Ovary (tissue), 9 donors: ENCODE results near the gene OLAH. TPM values are rescaled to one million over a fixed set of nuclear protein-coding genes. Genes with fewer than 3 reads are reported as not detected.

ENCODE experiments used
- DNase-seq, 5 donors: peaks; one replicate each; pipeline ENCODE4 v3.0.0-alpha.2; 2019 to 2020
- H3K27ac ChIP-seq, 2 donors: fragments of 200-600 bp; one replicate each; pipeline versions ENCODE4 v1.5.1 to v1.8.0; 2019 to 2022
- H3K27me3 ChIP-seq: fragments of 200-600 bp; one replicate; pipeline ENCODE4 v1.8.0; 2022
- H3K36me3 ChIP-seq: fragments of 200-600 bp; sonication (generic); one replicate; pipeline ENCODE4 v1.5.1; 2019
- H3K4me1 ChIP-seq: one replicate; pipeline ENCODE4 v1.8.1; 2013; ENCODE audit warnings: mild to moderate bottlenecking, moderate library complexity; ENCODE audit not compliant: insufficient read depth
- H3K4me3 ChIP-seq: fragments of 200-600 bp; sonication (generic); one replicate; pipeline ENCODE4 v1.5.1; 2017
- H3K9me3 ChIP-seq, 2 donors: fragments of 200-600 bp in 1 of 2; sonication (generic) in 1 of 2; one replicate each; pipeline versions ENCODE4 v1.5.1 to v1.8.1; 2013 to 2019; ENCODE audit warnings: mild to moderate bottlenecking in 1 of 2, moderate library complexity in 1 of 2
- EP300 ChIP-seq: sonication (generic); formaldehyde crosslinking; IDR thresholded peaks from one replicate; pipeline ENCODE4 v1.6.1; 2017; ENCODE audit warnings: antibody characterized with exemption
- POLR2A ChIP-seq: fragments of 450-650 bp; IDR thresholded peaks from one replicate; pipeline ENCODE4 v1.6.1; 2017; ENCODE audit warnings: antibody characterized with exemption, mild to moderate bottlenecking, moderate library complexity
- WGBS, 3 donors: extraction: QIAGEN DNeasy Blood & Tissue Kit in 1 of 3; methylation state at CpG; one replicate each; pipeline versions ENCODE4 v1.1.5 to v1.1.7; 2013 to 2017; 5-methylcytosine and 5-hydroxymethylcytosine counted together
- intact Hi-C, 4 donors: fragments of 100-400 bp; cut with DNase I; formaldehyde crosslinking; loops; one replicate each; pipeline versions ENCODE4 v1.11.0 to v1.15.1; 2022 to 2023
- polyA plus RNA-seq, 2 donors: library from polyadenylated mRNA; stranded (reverse); fragments of 200-250 nt in 1 of 2; fragments of 350-450 nt in 1 of 2; fragmentation: Illumina TruSeq in 1 of 2; extraction: RNeasy Lipid Tissue Mini Kit (QIAGEN cat#74804) in 1 of 2; gene quantifications; one replicate each; pipeline ENCODE4 v1.2.3, GENCODE V29; 2013 to 2014
- total RNA-seq, 7 donors: library from RNA; depleted of rRNA in 2 of 7; stranded (reverse); fragments of >200 nt in 2 of 7; fragmentation: NEBNext Ultra II Directional in 3 of 7; extraction: Animal tissue kit (Norgen Biotek cat#: 25700) in 3 of 7; gene quantifications; one replicate each; pipeline versions ENCODE4 v1.1.0 to v1.2.4, GENCODE V29; 2016 to 2023
- TF ChIP-seq, protein P1 (sequence below), 3 donors: fragments of 450-650 bp in 2 of 3; fragments of 200-600 bp in 1 of 3; IDR thresholded peaks; one replicate each; pipeline versions ENCODE4 v1.5.1 to v1.8.0; 2016 to 2022; ENCODE audit warnings: antibody characterized with exemption in 3 of 3, mild to moderate bottlenecking in 1 of 3
- donor health status: DM: no; HTN: no; CAD: no; lungs with moderate emphysema.
- donor health status: DM: no; HTN: no; CAD: no.
- donor health status: Bipolar disorder and iron deficiency.
- donor health status: DM: yes; HTN: yes; CAD: no.
- donor health status: DM: no; HTN: no; CAD: no.
- donor health status: DM: yes; HTN: yes; CAD: no.

Gene OLAH
- total and polyA plus RNA-seq, 9 donors, result 0.23 to 0.48 (median 0.40) TPM; not detected in 6

DNA sequence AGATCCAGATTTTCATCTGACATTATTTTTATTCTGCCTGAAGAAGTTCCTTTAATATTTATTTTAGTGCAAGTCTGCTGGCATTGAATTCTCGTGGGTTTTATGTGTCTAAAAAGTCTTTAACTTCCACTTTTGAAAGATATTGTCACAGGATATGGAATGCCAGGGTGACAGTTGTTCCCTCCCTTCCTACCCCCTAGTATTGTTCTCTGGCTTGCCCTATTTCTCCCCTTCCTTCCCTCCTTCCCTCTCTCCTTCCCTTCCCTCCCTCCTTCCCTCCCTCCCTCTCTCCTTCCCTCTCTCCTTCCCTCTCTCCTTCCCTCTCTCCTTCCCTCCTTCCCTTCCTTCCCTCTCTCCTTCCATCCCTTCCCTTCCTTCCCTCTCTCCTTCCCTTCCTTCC is 14.9 kb downstream of the OLAH start:
- DNase-seq, result no peak
- no peaks in the 10 kb centered on the region for H3K4me1 ChIP-seq
- WGBS, 3 donors, result 58 to 84% (median 65%) methylated on average over 1 of the region's 1 CpG
- TF ChIP-seq EP300 (no peak), POLR2A (no peak)
- TF ChIP-seq, protein P1, sequence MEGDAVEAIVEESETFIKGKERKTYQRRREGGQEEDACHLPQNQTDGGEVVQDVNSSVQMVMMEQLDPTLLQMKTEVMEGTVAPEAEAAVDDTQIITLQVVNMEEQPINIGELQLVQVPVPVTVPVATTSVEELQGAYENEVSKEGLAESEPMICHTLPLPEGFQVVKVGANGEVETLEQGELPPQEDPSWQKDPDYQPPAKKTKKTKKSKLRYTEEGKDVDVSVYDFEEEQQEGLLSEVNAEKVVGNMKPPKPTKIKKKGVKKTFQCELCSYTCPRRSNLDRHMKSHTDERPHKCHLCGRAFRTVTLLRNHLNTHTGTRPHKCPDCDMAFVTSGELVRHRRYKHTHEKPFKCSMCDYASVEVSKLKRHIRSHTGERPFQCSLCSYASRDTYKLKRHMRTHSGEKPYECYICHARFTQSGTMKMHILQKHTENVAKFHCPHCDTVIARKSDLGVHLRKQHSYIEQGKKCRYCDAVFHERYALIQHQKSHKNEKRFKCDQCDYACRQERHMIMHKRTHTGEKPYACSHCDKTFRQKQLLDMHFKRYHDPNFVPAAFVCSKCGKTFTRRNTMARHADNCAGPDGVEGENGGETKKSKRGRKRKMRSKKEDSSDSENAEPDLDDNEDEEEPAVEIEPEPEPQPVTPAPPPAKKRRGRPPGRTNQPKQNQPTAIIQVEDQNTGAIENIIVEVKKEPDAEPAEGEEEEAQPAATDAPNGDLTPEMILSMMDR (IDR thresholded peaks at IDR 0.05), result no peak
- no peaks in the 10 kb centered on the region for H3K9me3 ChIP-seq
- intact Hi-C loops, result no loop called here
- no peaks in the 10 kb centered on the region for H3K36me3 ChIP-seq
- no peak overlapping the region for H3K27ac ChIP-seq
- no peaks in the 10 kb centered on the region for H3K27me3 ChIP-seq
- no peak overlapping the region for H3K4me3 ChIP-seq

DNA sequence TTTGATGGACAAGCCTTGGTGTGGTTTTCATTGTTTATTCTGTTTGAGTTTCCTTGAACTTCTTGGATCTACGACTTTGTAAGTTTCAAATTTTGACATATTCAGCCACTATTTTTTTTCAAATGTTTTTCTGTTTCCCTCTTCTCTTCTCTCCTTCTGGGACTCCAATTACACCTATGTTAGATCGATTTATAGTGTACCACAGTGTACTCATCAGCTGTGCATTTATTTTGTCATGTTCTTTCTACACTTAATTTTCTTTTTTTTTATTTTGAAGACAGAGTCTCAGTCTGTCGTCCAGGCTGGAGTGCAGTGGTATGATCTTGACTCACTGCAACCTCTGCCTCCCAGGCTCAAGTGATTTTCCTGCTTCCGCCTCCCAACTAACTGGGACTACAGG is 16.2 kb downstream of the OLAH start:
- 67 to 83% (median 81%) methylated on average over 4 of the region's 4 CpGs for WGBS, 3 donors
- no peak for DNase-seq
- H3K36me3 ChIP-seq, result no peaks in the 10 kb centered on the region
- no peak overlapping the region for H3K4me3 ChIP-seq
- no peaks in the 10 kb centered on the region for H3K27me3 ChIP-seq
- no peak overlapping the region for H3K27ac ChIP-seq
- no peaks in the 10 kb centered on the region for H3K9me3 ChIP-seq
- TF ChIP-seq POLR2A, result no peak
- TF ChIP-seq, protein P1 (IDR thresholded peaks at IDR 0.05), result no peak
- no peak for TF ChIP-seq EP300
- intact Hi-C loops, result no loop called here
- H3K4me1 ChIP-seq, result no peaks in the 10 kb centered on the region

DNA sequence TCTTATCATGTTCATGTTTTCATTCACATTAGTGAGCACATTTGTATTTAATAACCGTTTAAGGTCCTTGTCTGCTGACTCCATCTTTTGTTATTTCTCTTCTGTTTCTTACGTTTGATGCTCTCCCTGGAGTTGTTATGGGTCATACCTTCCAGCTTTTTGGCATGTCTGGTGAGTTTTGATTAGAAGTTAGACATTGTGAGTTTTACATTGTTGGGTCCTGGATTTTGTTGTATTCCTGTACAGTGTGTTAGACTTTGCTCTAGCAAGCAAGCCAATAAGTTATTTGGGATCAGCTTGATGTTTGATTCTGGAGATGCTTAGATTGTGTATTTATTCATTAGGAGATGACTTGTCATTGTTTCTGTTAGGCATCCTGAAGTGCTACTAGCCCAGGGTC is 16.9 kb downstream of the OLAH start:
- Histone ChIP-seq H3K4me3 (no peak overlapping the region), H3K4me1 (no peaks in the 10 kb centered on the region), H3K9me3 (no peaks in the 10 kb centered on the region), H3K27me3 (no peaks in the 10 kb centered on the region), H3K27ac (no peak overlapping the region), H3K36me3 (no peaks in the 10 kb centered on the region)
- no peak for DNase-seq
- no peak for TF ChIP-seq POLR2A
- TF ChIP-seq EP300, result no peak
- TF ChIP-seq, protein P1 (IDR thresholded peaks at IDR 0.05), result no peak
- 67 to 71% (median 68%) methylated on average over 2 of the region's 2 CpGs for WGBS, 3 donors
- intact Hi-C loops, result no loop called here

DNA sequence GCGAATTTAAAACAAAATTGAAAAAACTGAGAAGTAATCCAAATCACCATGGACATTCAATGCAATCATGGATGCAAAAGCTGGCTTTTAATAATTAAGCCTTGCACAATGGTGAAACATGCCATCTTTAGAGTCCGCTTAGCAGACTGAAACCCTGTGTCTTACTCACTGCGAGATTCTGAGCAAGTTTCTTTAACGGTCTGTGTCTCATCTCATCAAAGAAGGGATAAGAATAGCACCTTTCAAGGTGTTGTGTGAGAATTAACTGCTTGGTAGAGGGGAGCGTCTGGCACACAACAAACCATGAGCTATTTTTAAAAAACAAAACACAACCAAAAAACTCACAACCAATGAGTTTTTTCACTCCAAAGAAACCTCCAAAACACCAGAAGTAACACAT is 23.4 kb downstream of the OLAH start:
- TF ChIP-seq EP300, result no peak
- no peak for TF ChIP-seq POLR2A
- TF ChIP-seq, protein P1 (IDR thresholded peaks at IDR 0.05), result no peak
- Histone ChIP-seq H3K4me3 (no peak overlapping the region), H3K27ac (no peak overlapping the region), H3K9me3 (no peaks in the 10 kb centered on the region), H3K4me1 (no peaks in the 10 kb centered on the region), H3K36me3 (no peaks in the 10 kb centered on the region), H3K27me3 (no peaks in the 10 kb centered on the region)
- intact Hi-C loops, result no loop called here
- WGBS, 3 donors, result 84 to 92% (median 87%) methylated on average over 5 of the region's 5 CpGs
- DNase-seq, result no peak

DNA sequence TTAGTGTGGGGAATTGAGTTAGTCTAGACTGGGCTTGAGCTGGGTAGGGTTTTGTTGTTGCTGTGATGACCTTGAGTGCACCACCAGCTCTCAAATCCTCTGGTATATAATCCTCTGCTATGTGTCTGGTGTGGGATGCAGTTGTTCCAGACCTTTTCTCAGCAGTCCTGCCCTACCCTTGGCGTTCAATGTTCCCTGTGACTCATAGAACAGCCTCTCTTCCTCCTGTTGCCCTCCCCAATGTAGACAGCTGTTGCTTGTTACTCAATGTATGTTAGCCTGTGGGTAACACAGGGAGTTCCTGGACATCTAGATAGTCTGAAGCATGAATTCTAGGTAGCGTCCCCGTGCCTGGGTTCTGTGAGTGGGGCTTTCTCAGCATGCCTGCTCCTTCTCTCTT is 25.1 kb downstream of the OLAH start:
- H3K4me3 ChIP-seq, result no peak overlapping the region
- H3K9me3 ChIP-seq, result no peaks in the 10 kb centered on the region
- no peak for DNase-seq
- intact Hi-C loops, result no loop called here
- WGBS, 3 donors, result 76 to 83% (median 79%) methylated on average over 3 of the region's 3 CpGs
- no peak for TF ChIP-seq POLR2A
- TF ChIP-seq, protein P1 (IDR thresholded peaks at IDR 0.05), result no peak
- TF ChIP-seq EP300, result no peak
- no peaks in the 10 kb centered on the region for H3K27me3 ChIP-seq
- H3K27ac ChIP-seq, result no peak overlapping the region
- no peaks in the 10 kb centered on the region for H3K36me3 ChIP-seq
- H3K4me1 ChIP-seq, result no peaks in the 10 kb centered on the region
